Trophoblast cell (in vitro differentiated cells and primary cell): ENCODE data around the gene PNMA6E.

Experiments used
- DNase-seq, 2 donors: peaks; one replicate each; pipeline ENCODE4 v3.0.0-alpha.2; 2016
- H2AFZ ChIP-seq: 2 replicates; pipeline ENCODE4 v1.6.1; 2013; ENCODE audit warnings: low read length, moderate library complexity, mild to moderate bottlenecking; ENCODE audit not compliant: insufficient read depth, poor library complexity
- H2AK5ac ChIP-seq: 2 replicates; pipeline ENCODE4 v1.6.1; 2013; ENCODE audit warnings: mild to moderate bottlenecking, low read length
- H2BK120ac ChIP-seq: 2 replicates; pipeline ENCODE4 v1.6.1; 2013; ENCODE audit warnings: low read length, mild to moderate bottlenecking, moderate library complexity; ENCODE audit not compliant: insufficient read depth, poor library complexity
- H2BK12ac ChIP-seq: 2 replicates; pipeline ENCODE4 v1.6.1; 2013; ENCODE audit warnings: mild to moderate bottlenecking, low read length, moderate library complexity
- H2BK5ac ChIP-seq: 2 replicates; pipeline ENCODE4 v1.6.1; 2013; ENCODE audit warnings: low read length, low read depth, moderate library complexity, mild to moderate bottlenecking; ENCODE audit not compliant: poor library complexity
- H3K14ac ChIP-seq: 2 replicates; pipeline ENCODE4 v1.6.1; 2013; ENCODE audit warnings: mild to moderate bottlenecking, low read length
- H3K18ac ChIP-seq: 2 replicates; pipeline ENCODE4 v1.6.1; 2013; ENCODE audit warnings: mild to moderate bottlenecking, low read length
- H3K23ac ChIP-seq: 2 replicates; pipeline ENCODE4 v1.6.1; 2013; ENCODE audit warnings: low read length
- H3K27ac ChIP-seq: 2 replicates; pipeline ENCODE4 v1.5.1; 2013; ENCODE audit warnings: low read depth, mild to moderate bottlenecking, inconsistent platforms, low read length, moderate library complexity
- H3K27me3 ChIP-seq: 2 replicates; pipeline ENCODE4 v1.6.1; 2013; ENCODE audit warnings: inconsistent platforms, mild to moderate bottlenecking, low read length, moderate library complexity; ENCODE audit not compliant: insufficient read depth
- H3K36me3 ChIP-seq, 2 experiments: 1 replicate in 1 of 2; 2 replicates in 1 of 2; pipeline ENCODE4 v1.6.1; 2013; ENCODE audit warnings: low read length in 2 of 2, mild to moderate bottlenecking in 2 of 2, moderate library complexity in 1 of 2; ENCODE audit not compliant: insufficient read depth in 2 of 2, control insufficient read depth in 1 of 2
- H3K4ac ChIP-seq: 2 replicates; pipeline ENCODE4 v1.6.1; 2013; ENCODE audit warnings: low read depth, mild to moderate bottlenecking, low read length, moderate library complexity
- H3K4me1 ChIP-seq, 2 experiments: 1 replicate in 1 of 2; 2 replicates in 1 of 2; pipeline ENCODE4 v1.6.1; 2013; ENCODE audit warnings: low read length in 2 of 2, mild to moderate bottlenecking in 2 of 2, moderate library complexity in 1 of 2; ENCODE audit not compliant: insufficient read depth in 2 of 2, control insufficient read depth in 1 of 2
- H3K4me2 ChIP-seq: 2 replicates; pipeline ENCODE4 v1.6.1; 2013; ENCODE audit warnings: inconsistent platforms, mild to moderate bottlenecking, low read length, moderate library complexity
- H3K4me3 ChIP-seq: 2 replicates; pipeline ENCODE4 v1.5.1; 2013; ENCODE audit warnings: mild to moderate bottlenecking, low read depth, low read length, inconsistent platforms
- H3K79me1 ChIP-seq: one replicate; pipeline ENCODE4 v1.6.1; 2013; ENCODE audit warnings: low read length
- H3K79me2 ChIP-seq: 2 replicates; pipeline ENCODE4 v1.6.1; 2013; ENCODE audit warnings: low read length, mild to moderate bottlenecking; ENCODE audit not compliant: control insufficient read depth, insufficient read depth, poor library complexity
- H3K9ac ChIP-seq: 2 replicates; pipeline ENCODE4 v1.6.1; 2013; ENCODE audit warnings: mild to moderate bottlenecking, low read length
- H3K9me3 ChIP-seq: 2 replicates; pipeline ENCODE4 v1.6.1; 2013; ENCODE audit warnings: low read depth, mild to moderate bottlenecking, control low read depth, inconsistent platforms, low read length; ENCODE audit not compliant: insufficient read depth
- H4K12ac ChIP-seq: 2 replicates; pipeline ENCODE4 v1.6.1; 2013; ENCODE audit warnings: low read depth, mild to moderate bottlenecking, low read length, moderate library complexity
- H4K8ac ChIP-seq: 2 replicates; pipeline ENCODE4 v1.6.1; 2013; ENCODE audit warnings: low read depth, mild to moderate bottlenecking, low read length, moderate library complexity
- H4K91ac ChIP-seq: one replicate; pipeline ENCODE4 v1.6.1; 2013; ENCODE audit warnings: low read depth, mild to moderate bottlenecking, low read length, moderate library complexity
- WGBS: extraction: QIAGEN DNeasy Blood & Tissue Kit; methylation state at CpG from one replicate; pipeline ENCODE4 v1.1.7; 2013; ENCODE audit warnings: missing lambda C conversion rate; ENCODE audit not compliant: insufficient read length, insufficient coverage; ENCODE audit errors: extremely low coverage; 5-methylcytosine and 5-hydroxymethylcytosine counted together

Gene PNMA6E

GRCh38 chrX:153423652-153424051 is 22.5 kb upstream of the PNMA6E start:
- no peak for DNase-seq
- no peak overlapping the region for H3K18ac ChIP-seq
- no CpG with 5 or more reads among the region's 8 CpGs for WGBS
- H3K79me2 ChIP-seq, result no peaks in the 10 kb centered on the region
- H3K79me1 ChIP-seq, result no peaks in the 10 kb centered on the region
- no peaks in the 10 kb centered on the region for H3K9me3 ChIP-seq
- no peaks in the 10 kb centered on the region for H3K36me3 ChIP-seq
- H4K12ac ChIP-seq, result no peak overlapping the region
- H3K27me3 ChIP-seq, result no peaks in the 10 kb centered on the region
- no peak overlapping the region for H3K23ac ChIP-seq
- no peak overlapping the region for H4K91ac ChIP-seq
- H2BK5ac ChIP-seq, result no peak overlapping the region
- H2AK5ac ChIP-seq, result no peak overlapping the region
- no peak overlapping the region for H3K4ac ChIP-seq
- no peak overlapping the region for H3K4me3 ChIP-seq
- no peak overlapping the region for H4K8ac ChIP-seq
- no peak overlapping the region for H3K14ac ChIP-seq
- no peak overlapping the region for H2BK120ac ChIP-seq
- H3K4me2 ChIP-seq, result no peak overlapping the region
- H3K9ac ChIP-seq, result no peak overlapping the region
- no peak overlapping the region for H2BK12ac ChIP-seq
- H3K4me1 ChIP-seq, result peaks cover 0 to 4% of the 10 kb centered on the region in 2 experiments
- H2AFZ ChIP-seq, result no peak overlapping the region
- H3K27ac ChIP-seq, result no peak overlapping the region

DNA sequence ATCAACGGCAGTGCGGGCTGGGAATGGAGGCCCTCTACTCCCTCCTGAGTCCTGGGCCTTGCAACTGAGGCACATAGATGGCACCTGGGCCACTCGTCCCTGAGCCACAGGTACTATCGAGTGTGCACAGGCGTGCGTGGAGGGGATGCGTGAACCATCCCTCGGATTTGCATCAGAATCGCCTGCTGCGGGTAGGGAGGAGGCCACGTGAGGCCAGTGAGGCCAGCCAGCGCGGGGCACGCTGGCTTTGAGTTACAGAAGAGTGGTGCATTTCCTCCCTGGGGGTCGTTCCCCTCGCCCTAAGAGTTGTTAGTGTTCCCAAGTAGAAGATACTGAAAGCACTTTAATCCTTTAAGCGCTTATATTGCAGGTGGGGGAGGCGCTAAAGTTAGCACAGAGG is 20.7 kb upstream of the PNMA6E start:
- no peak overlapping the region for H3K4me2 ChIP-seq
- H3K27me3 ChIP-seq, result no peaks in the 10 kb centered on the region
- no peaks in the 10 kb centered on the region for H3K79me1 ChIP-seq
- H3K4me3 ChIP-seq, result no peak overlapping the region
- peaks cover 0 to 4% of the 10 kb centered on the region in 2 experiments for H3K4me1 ChIP-seq
- H3K79me2 ChIP-seq, result no peaks in the 10 kb centered on the region
- no peak overlapping the region for H3K27ac ChIP-seq
- no peak overlapping the region for H3K9ac ChIP-seq
- no peak overlapping the region for H4K91ac ChIP-seq
- H3K18ac ChIP-seq, result no peak overlapping the region
- H2BK12ac ChIP-seq, result no peak overlapping the region
- H2BK120ac ChIP-seq, result no peak overlapping the region
- no peak overlapping the region for H4K12ac ChIP-seq
- H2AFZ ChIP-seq, result no peak overlapping the region
- no peak for DNase-seq
- no peak overlapping the region for H3K4ac ChIP-seq
- H4K8ac ChIP-seq, result no peak overlapping the region
- H2BK5ac ChIP-seq, result no peak overlapping the region
- H3K36me3 ChIP-seq, result no peaks in the 10 kb centered on the region
- no CpG with 5 or more reads among the region's 18 CpGs for WGBS
- H2AK5ac ChIP-seq, result no peak overlapping the region
- no peak overlapping the region for H3K23ac ChIP-seq
- no peaks in the 10 kb centered on the region for H3K9me3 ChIP-seq
- no peak overlapping the region for H3K14ac ChIP-seq

- Histone ChIP-seq H3K4me3 (no peak overlapping the region), H3K4me2 (no peak overlapping the region), H4K8ac (no peak overlapping the region), H3K79me2 (no peaks in the 10 kb centered on the region), H3K9ac (no peak overlapping the region), H4K91ac (no peak overlapping the region), H3K27me3 (no peaks in the 10 kb centered on the region), H2BK5ac (no peak overlapping the region), H3K4me1 (peaks cover 0 to 4% of the 10 kb centered on the region in 2 experiments), H3K14ac (no peak overlapping the region), H3K36me3 (no peaks in the 10 kb centered on the region), H3K18ac (no peak overlapping the region), H2AK5ac (no peak overlapping the region), H2BK12ac (no peak overlapping the region), H2AFZ (no peak overlapping the region), H2BK120ac (no peak overlapping the region), H3K79me1 (no peaks in the 10 kb centered on the region), H3K9me3 (no peaks in the 10 kb centered on the region), H3K23ac (no peak overlapping the region), H4K12ac (no peak overlapping the region), H3K4ac (no peak overlapping the region), H3K27ac (no peak overlapping the region)
- WGBS, result no CpG with 5 or more reads among the region's 91 CpGs
- no peak for DNase-seq
Observed at GRCh38 chrX:153420851-153421599, 19.9 kb upstream of the PNMA6E start.

DNA sequence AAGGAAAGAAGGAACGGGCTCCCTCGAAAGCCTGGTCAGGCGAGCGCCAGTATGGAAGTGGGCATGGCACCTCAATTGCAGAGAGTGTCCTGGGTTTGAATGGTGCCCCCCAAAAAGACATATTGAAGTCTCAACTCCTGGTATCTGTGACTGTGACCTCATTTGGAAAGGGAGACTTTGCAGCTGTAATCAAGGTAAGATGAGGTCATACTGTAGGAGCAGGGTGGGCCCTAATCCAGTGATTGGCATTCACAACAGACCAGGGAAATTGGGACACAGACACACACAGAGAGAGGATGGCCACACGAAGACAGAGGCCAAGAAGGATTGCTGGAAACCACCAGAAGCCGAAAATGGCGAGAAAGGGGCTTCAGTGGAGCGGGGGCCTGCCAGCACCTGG is 16.5 kb upstream of the PNMA6E start:
- WGBS, result no CpG with 5 or more reads among the region's 8 CpGs
- no peak overlapping the region for H3K4ac ChIP-seq
- H3K9me3 ChIP-seq, result no peaks in the 10 kb centered on the region
- H2BK5ac ChIP-seq, result no peak overlapping the region
- no peak overlapping the region for H2AK5ac ChIP-seq
- H3K4me1 ChIP-seq, result no peaks in the 10 kb centered on the region
- no peak for DNase-seq
- H3K79me2 ChIP-seq, result no peaks in the 10 kb centered on the region
- no peaks in the 10 kb centered on the region for H3K27me3 ChIP-seq
- H2AFZ ChIP-seq, result no peak overlapping the region
- no peak overlapping the region for H4K8ac ChIP-seq
- H3K18ac ChIP-seq, result no peak overlapping the region
- no peak overlapping the region for H3K4me2 ChIP-seq
- H3K14ac ChIP-seq, result no peak overlapping the region
- H3K36me3 ChIP-seq, result no peaks in the 10 kb centered on the region
- H3K4me3 ChIP-seq, result no peak overlapping the region
- no peak overlapping the region for H2BK120ac ChIP-seq
- H4K91ac ChIP-seq, result no peak overlapping the region
- H3K9ac ChIP-seq, result no peak overlapping the region
- no peak overlapping the region for H4K12ac ChIP-seq
- no peak overlapping the region for H2BK12ac ChIP-seq
- no peak overlapping the region for H3K23ac ChIP-seq
- H3K27ac ChIP-seq, result no peak overlapping the region
- no peaks in the 10 kb centered on the region for H3K79me1 ChIP-seq
